Activated CD8-positive, alpha-beta T cell treated with anti-CD3 and anti-CD28 coated beads, Interleukin-2, amount 10 ng/mL, durations not matched to agents 7 days and 5 days (primary cell): ENCODE results near the gene PRIM2. TPM values are rescaled to one million over a fixed set of nuclear protein-coding genes. Genes with fewer than 3 reads are reported as not detected.
"Not testable (repeated sequence)": the region's sequence is repeated elsewhere in the genome, so short reads cannot be mapped to it uniquely, and the experiment has no call there.

Experiments
- ATAC-seq: fragments of 150-1000 bp; cut with Tn5 transposase; one replicate; pipeline ENCODE4 v1.10.0; 2021; ENCODE audit warnings: moderate library complexity
- CTCF ChIA-PET: fragments of 350-600 bp; sonication (Branson Sonifier 250); formaldehyde crosslinking; loops from one replicate; lab custom pipeline; 2021; ENCODE audit warnings: antibody characterized with exemption; lab: Charles Lee
- POLR2A ChIA-PET: fragments of 350-600 bp; sonication (Branson Sonifier 250); formaldehyde crosslinking; loops from one replicate; lab custom pipeline; 2021; ENCODE audit warnings: antibody characterized with exemption; lab: Charles Lee
- DNase-seq: peaks from one replicate; pipeline ENCODE4 v3.0.0-alpha.2; 2020
- H3K27ac Mint-ChIP-seq: one replicate; pipeline ENCODE4 v1.8.0; 2021; ENCODE audit warnings: mild to moderate bottlenecking, mixed read lengths
- H3K27me3 Mint-ChIP-seq: one replicate; pipeline ENCODE4 v1.8.0; 2021; ENCODE audit warnings: low read depth, mixed read lengths
- H3K36me3 Mint-ChIP-seq: one replicate; pipeline ENCODE4 v1.8.0; 2021; ENCODE audit warnings: low read depth, mixed read lengths
- H3K4me1 Mint-ChIP-seq: one replicate; pipeline ENCODE4 v1.8.0; 2021; ENCODE audit warnings: low read depth, mixed read lengths
- H3K4me3 Mint-ChIP-seq: one replicate; pipeline ENCODE4 v1.8.0; 2021; ENCODE audit warnings: mild to moderate bottlenecking, mixed read lengths
- H3K9me3 Mint-ChIP-seq: one replicate; pipeline ENCODE4 v1.8.0; 2022; ENCODE audit warnings: mixed read lengths; ENCODE audit not compliant: insufficient read depth
- total RNA-seq, 2 experiments: library from RNA; stranded (reverse); gene quantifications; one replicate each; pipeline ENCODE4 v1.2.3, GENCODE V29; 2021

Gene PRIM2
- total RNA-seq, 2 experiments from 2014 or later: 41.4 to 46.5 TPM

- H3K36me3 Mint-ChIP-seq: peaks cover 31% of the 10 kb centered on the region
- H3K27ac Mint-ChIP-seq, CTCF ChIA-PET, DNase-seq, H3K9me3 Mint-ChIP-seq, H3K4me3 Mint-ChIP-seq, POLR2A ChIA-PET, ATAC-seq, H3K27me3 Mint-ChIP-seq: not testable (repeated sequence)
- peaks cover 29% of the 10 kb centered on the region for H3K4me1 Mint-ChIP-seq
Observed at GRCh38 chr6:57433790-57434189, 116.4 kb downstream of the PRIM2 start.

GRCh38 chr6:57434944-57435343 is 117.5 kb downstream of the PRIM2 start:
- ChIA-PET POLR2A (no interaction called here), CTCF (no interaction called here)
- no peak overlapping the region for H3K4me3 Mint-ChIP-seq
- H3K27me3 Mint-ChIP-seq: no peaks in the 10 kb centered on the region
- DNase-seq: no peak
- no peaks in the 10 kb centered on the region for H3K9me3 Mint-ChIP-seq
- no peak for ATAC-seq
- peaks cover 27% of the 10 kb centered on the region for H3K4me1 Mint-ChIP-seq
- no peak overlapping the region for H3K27ac Mint-ChIP-seq
- H3K36me3 Mint-ChIP-seq: peaks cover 25% of the 10 kb centered on the region

GRCh38 chr6:57435475-57436160 is 118.2 kb downstream of the PRIM2 start:
- H3K36me3 Mint-ChIP-seq: peaks cover 22% of the 10 kb centered on the region
- ATAC-seq: no peak
- H3K27me3 Mint-ChIP-seq: no peaks in the 10 kb centered on the region
- peaks cover 25% of the 10 kb centered on the region for H3K4me1 Mint-ChIP-seq
- H3K9me3 Mint-ChIP-seq: no peaks in the 10 kb centered on the region
- no peak overlapping the region for H3K27ac Mint-ChIP-seq
- POLR2A ChIA-PET: no interaction called here
- CTCF ChIA-PET: no interaction called here
- no peak for DNase-seq
- H3K4me3 Mint-ChIP-seq: no peak overlapping the region

- DNase-seq, H3K27me3 Mint-ChIP-seq, CTCF ChIA-PET, ATAC-seq, H3K27ac Mint-ChIP-seq, H3K9me3 Mint-ChIP-seq, H3K4me3 Mint-ChIP-seq, POLR2A ChIA-PET: not testable (repeated sequence)
- H3K4me1 Mint-ChIP-seq: peaks cover 11% of the 10 kb centered on the region
- peaks cover 13% of the 10 kb centered on the region for H3K36me3 Mint-ChIP-seq
Observed at GRCh38 chr6:57440735-57441134, 123.3 kb downstream of the PRIM2 start.

GRCh38 chr6:57442133-57442532 is 124.7 kb downstream of the PRIM2 start:
- H3K4me1 Mint-ChIP-seq: peaks cover 12% of the 10 kb centered on the region
- H3K9me3 Mint-ChIP-seq, H3K27me3 Mint-ChIP-seq, H3K4me3 Mint-ChIP-seq, DNase-seq, H3K27ac Mint-ChIP-seq, POLR2A ChIA-PET, CTCF ChIA-PET, H3K36me3 Mint-ChIP-seq, ATAC-seq: not testable (repeated sequence)

GRCh38 chr6:57443181-57443580 is 125.8 kb downstream of the PRIM2 start:
- H3K4me3 Mint-ChIP-seq, POLR2A ChIA-PET, H3K27me3 Mint-ChIP-seq, H3K9me3 Mint-ChIP-seq, ATAC-seq, DNase-seq, H3K36me3 Mint-ChIP-seq, H3K27ac Mint-ChIP-seq, CTCF ChIA-PET: not testable (repeated sequence)
- peaks cover 12% of the 10 kb centered on the region for H3K4me1 Mint-ChIP-seq

- CTCF ChIA-PET, DNase-seq, POLR2A ChIA-PET, ATAC-seq, H3K27me3 Mint-ChIP-seq, H3K4me3 Mint-ChIP-seq, H3K36me3 Mint-ChIP-seq, H3K27ac Mint-ChIP-seq, H3K9me3 Mint-ChIP-seq: not testable (repeated sequence)
- peaks cover 12% of the 10 kb centered on the region for H3K4me1 Mint-ChIP-seq
Observed at GRCh38 chr6:57444787-57445186, 127.4 kb downstream of the PRIM2 start.

GRCh38 chr6:57445379-57445778 is 127.9 kb downstream of the PRIM2 start:
- peaks cover 12% of the 10 kb centered on the region for H3K4me1 Mint-ChIP-seq
- H3K4me3 Mint-ChIP-seq, CTCF ChIA-PET, ATAC-seq, POLR2A ChIA-PET, H3K27me3 Mint-ChIP-seq, H3K27ac Mint-ChIP-seq, H3K36me3 Mint-ChIP-seq, DNase-seq, H3K9me3 Mint-ChIP-seq: not testable (repeated sequence)

- H3K27ac Mint-ChIP-seq, CTCF ChIA-PET, H3K36me3 Mint-ChIP-seq, ATAC-seq, H3K27me3 Mint-ChIP-seq, POLR2A ChIA-PET, DNase-seq, H3K9me3 Mint-ChIP-seq, H3K4me3 Mint-ChIP-seq: not testable (repeated sequence)
- H3K4me1 Mint-ChIP-seq: peaks cover 12% of the 10 kb centered on the region
Observed at GRCh38 chr6:57445790-57446468, 128.5 kb downstream of the PRIM2 start.

- ATAC-seq, DNase-seq, H3K27ac Mint-ChIP-seq, H3K27me3 Mint-ChIP-seq, CTCF ChIA-PET, H3K9me3 Mint-ChIP-seq, POLR2A ChIA-PET, H3K4me3 Mint-ChIP-seq: not testable (repeated sequence)
- peaks cover 12% of the 10 kb centered on the region for H3K4me1 Mint-ChIP-seq
- H3K36me3 Mint-ChIP-seq: peaks cover 18% of the 10 kb centered on the region
Observed at GRCh38 chr6:57449496-57450066, 132.2 kb downstream of the PRIM2 start.

GRCh38 chr6:57459781-57460180 is 142.4 kb downstream of the PRIM2 start:
- ATAC-seq, H3K4me1 Mint-ChIP-seq, H3K27me3 Mint-ChIP-seq, H3K9me3 Mint-ChIP-seq, H3K4me3 Mint-ChIP-seq, DNase-seq, CTCF ChIA-PET, H3K27ac Mint-ChIP-seq, POLR2A ChIA-PET: not testable (repeated sequence)
- H3K36me3 Mint-ChIP-seq: peaks cover 19% of the 10 kb centered on the region

- CTCF ChIA-PET, H3K27ac Mint-ChIP-seq, DNase-seq, H3K27me3 Mint-ChIP-seq, POLR2A ChIA-PET, H3K4me1 Mint-ChIP-seq, ATAC-seq, H3K9me3 Mint-ChIP-seq, H3K4me3 Mint-ChIP-seq: not testable (repeated sequence)
- peaks cover 18% of the 10 kb centered on the region for H3K36me3 Mint-ChIP-seq
Observed at GRCh38 chr6:57461022-57461421, 143.6 kb downstream of the PRIM2 start.
